ENCODE measurements around the gene CLRN3. TPM values are rescaled to one million over a fixed set of nuclear protein-coding genes. Genes with fewer than 3 reads are reported as not detected.

Gene CLRN3
- total RNA-seq, 2 donors from 2014 or later: not detected

DNA sequence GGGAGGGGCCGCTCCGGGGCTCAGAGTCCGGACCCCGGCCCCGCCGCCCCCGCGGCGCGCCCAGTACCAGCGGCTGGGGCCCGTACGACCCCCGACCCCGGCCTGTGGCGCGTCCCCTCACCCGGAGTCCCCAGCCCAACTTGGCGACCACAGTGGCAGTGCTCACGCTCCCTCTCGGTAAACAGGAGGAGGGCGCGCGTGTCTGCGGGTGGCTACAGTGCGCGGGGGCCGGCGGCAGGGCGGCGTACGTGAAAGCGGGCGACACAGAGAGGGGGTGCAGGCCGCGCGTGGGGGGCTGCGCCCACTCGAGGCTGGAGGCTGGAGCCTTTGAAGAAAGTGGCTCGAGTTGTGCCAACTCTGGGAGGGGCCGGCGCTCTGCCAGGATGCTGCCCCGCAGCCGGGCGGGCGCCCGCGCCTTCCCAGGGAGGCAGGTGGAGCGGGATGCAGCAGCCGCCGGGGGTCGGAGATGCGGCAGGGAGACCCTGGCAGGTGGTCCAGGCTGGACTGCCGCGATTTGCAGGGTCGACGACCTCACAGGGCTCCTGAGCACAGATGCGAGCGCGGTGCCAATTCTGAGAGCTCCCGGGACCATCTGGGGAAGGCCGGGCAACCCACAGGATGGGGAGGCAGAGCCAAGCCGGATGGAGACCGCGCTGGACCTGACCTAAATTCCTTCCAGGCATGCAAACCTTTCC, 14.8 kb upstream of the CLRN3 start:
- Mint-ChIP-seq H3K9me3 (no peaks in the 10 kb centered on the region), H3K27me3 (ENCODE audit: insufficient read depth) (peaks cover 50% of the 10 kb centered on the region), H3K36me3 (ENCODE audit: low read depth) (no peaks in the 10 kb centered on the region), H3K27ac (no peak overlapping the region), H3K4me1 (no peaks in the 10 kb centered on the region), H3K4me3 (peak overlapping the region; percentile 35)
- WGBS, 2 experiments (ENCODE audit: insufficient coverage in 1 of 2, insufficient read length in 1 of 2): 23 to 46% methylated on average over 10 to 65 of the region's 65 CpGs
- H3K27ac ChIP-seq (ENCODE audit: low read depth, low read length): no peak overlapping the region
- peak overlapping the region; percentile 69 for H3K4me3 ChIP-seq (ENCODE audit: low read length)
- no peaks in the 10 kb centered on the region for H3K4me1 ChIP-seq (ENCODE audit: control insufficient read depth, insufficient read depth, low read length)
- DNase-seq: peak; percentile 53
- peaks cover 39% of the 10 kb centered on the region for H3K27me3 ChIP-seq (ENCODE audit: control insufficient read depth, insufficient read depth, low read length, poor library complexity, severe bottlenecking)
- H3K9me3 ChIP-seq (ENCODE audit: control insufficient read depth, low read length): no peaks in the 10 kb centered on the region
- H3K9ac ChIP-seq (ENCODE audit: extremely low read depth, low read length, poor library complexity, severe bottlenecking): no peak overlapping the region
- TF ChIP-seq, protein P1, sequence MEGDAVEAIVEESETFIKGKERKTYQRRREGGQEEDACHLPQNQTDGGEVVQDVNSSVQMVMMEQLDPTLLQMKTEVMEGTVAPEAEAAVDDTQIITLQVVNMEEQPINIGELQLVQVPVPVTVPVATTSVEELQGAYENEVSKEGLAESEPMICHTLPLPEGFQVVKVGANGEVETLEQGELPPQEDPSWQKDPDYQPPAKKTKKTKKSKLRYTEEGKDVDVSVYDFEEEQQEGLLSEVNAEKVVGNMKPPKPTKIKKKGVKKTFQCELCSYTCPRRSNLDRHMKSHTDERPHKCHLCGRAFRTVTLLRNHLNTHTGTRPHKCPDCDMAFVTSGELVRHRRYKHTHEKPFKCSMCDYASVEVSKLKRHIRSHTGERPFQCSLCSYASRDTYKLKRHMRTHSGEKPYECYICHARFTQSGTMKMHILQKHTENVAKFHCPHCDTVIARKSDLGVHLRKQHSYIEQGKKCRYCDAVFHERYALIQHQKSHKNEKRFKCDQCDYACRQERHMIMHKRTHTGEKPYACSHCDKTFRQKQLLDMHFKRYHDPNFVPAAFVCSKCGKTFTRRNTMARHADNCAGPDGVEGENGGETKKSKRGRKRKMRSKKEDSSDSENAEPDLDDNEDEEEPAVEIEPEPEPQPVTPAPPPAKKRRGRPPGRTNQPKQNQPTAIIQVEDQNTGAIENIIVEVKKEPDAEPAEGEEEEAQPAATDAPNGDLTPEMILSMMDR (conservative IDR thresholded peaks at IDR 0.05): no peak
- H3K36me3 ChIP-seq (ENCODE audit: control insufficient read depth, insufficient read depth, low read length): no peaks in the 10 kb centered on the region

DNA sequence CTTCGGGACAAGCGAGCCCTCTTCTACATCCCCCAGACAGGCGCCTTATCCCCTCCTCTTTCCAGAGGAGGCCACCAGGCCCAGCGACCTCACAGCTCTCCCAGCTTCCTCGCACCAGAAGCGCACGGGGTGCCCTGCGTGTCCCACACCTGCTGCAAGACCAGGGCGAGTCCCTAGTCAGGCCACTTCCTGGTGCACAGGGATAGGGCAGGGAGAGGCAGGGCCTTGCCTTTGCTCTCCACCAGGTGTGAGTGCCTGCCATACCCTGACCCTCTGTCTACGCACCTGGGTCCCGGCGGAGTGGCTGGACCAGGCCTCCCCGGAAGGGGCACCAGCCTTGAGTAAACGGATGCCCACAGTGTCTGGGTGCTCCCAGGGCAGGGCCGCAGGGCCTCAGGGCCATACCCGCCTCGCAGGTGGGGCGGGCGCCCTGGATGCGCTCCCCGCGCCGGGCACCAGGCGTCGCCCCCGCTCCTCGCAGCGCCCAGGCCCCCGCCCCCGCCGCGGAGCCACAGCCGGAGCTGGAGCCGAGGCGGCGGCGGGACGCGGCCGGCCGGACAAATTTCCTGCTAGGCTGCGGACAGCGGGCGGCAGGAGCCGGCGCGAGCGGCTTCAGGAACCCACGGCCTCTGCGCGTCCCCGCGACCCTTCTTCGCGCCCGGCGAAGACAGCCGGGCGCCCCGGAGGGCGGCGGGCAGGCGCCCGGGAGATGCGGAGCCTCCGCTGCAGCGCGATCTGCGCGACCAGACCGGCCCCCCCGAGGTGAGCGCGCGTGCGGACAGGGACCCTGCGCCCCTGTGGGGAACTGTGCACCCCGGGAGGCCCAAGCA, 14.0 kb upstream of the CLRN3 start, which contains the start of gene PTPRE:
Gene PTPRE (plus strand): TSS at position 556 of the 830 bp plus-strand sequence. CDS start 133,779 bp downstream, outside the sequence.
- TF ChIP-seq, protein P1 (conservative IDR thresholded peaks at IDR 0.05): peak; percentile 92
- peak within 1 kb of the TSS; percentile 35 for H3K4me3 Mint-ChIP-seq
- no peaks in the 10 kb centered on the region for H3K36me3 Mint-ChIP-seq (ENCODE audit: low read depth)
- Histone ChIP-seq H3K4me1 (ENCODE audit: control insufficient read depth, insufficient read depth, low read length) (no peaks in the 10 kb centered on the region), H3K4me3 (ENCODE audit: low read length) (peak within 1 kb of the TSS; percentile 69), H3K36me3 (ENCODE audit: control insufficient read depth, insufficient read depth, low read length) (no peaks in the 10 kb centered on the region), H3K27me3 (ENCODE audit: control insufficient read depth, insufficient read depth, low read length, poor library complexity, severe bottlenecking) (peaks cover 39% of the 10 kb centered on the region), H3K9ac (ENCODE audit: extremely low read depth, low read length, poor library complexity, severe bottlenecking) (no peak within 1 kb of the TSS), H3K9me3 (ENCODE audit: control insufficient read depth, low read length) (no peaks in the 10 kb centered on the region), H3K27ac (ENCODE audit: low read depth, low read length) (no peak within 1 kb of the TSS)
- H3K4me1 Mint-ChIP-seq: no peaks in the 10 kb centered on the region
- 9 to 10% methylated on average over 19 to 78 of the region's 78 CpGs for WGBS, 2 experiments (ENCODE audit: insufficient coverage in 1 of 2, insufficient read length in 1 of 2)
- DNase-seq: peak; percentile 89
- no peaks in the 10 kb centered on the region for H3K9me3 Mint-ChIP-seq
- H3K27me3 Mint-ChIP-seq (ENCODE audit: insufficient read depth): peaks cover 50% of the 10 kb centered on the region
- H3K27ac Mint-ChIP-seq: no peak within 1 kb of the TSS

DNA sequence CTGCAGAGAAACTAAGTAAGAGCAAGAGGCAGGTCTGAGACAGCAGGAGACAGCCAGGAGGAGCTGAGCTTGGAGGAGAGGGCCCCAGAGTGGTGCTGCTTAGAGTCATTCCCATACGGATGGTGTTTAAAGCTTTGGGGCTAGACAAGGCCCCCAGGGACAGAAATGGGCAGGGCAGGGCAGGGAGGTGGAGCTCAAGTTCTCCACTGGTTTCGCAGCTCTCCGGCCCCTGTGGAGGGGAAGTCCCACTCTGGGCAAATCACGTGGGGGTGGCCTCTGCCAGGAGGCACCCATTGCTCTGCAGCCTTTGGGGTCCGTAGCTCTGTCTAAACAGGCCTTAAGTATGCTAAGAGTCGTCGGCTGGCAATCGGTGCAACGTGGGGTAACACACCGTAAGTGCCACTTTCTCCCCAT, 13.1 kb upstream of the CLRN3 start:
- Mint-ChIP-seq H3K36me3 (ENCODE audit: low read depth) (no peaks in the 10 kb centered on the region), H3K27me3 (ENCODE audit: insufficient read depth) (peaks cover 50% of the 10 kb centered on the region), H3K4me1 (no peaks in the 10 kb centered on the region), H3K4me3 (no peak overlapping the region), H3K9me3 (no peaks in the 10 kb centered on the region), H3K27ac (no peak overlapping the region)
- H3K27ac ChIP-seq (ENCODE audit: low read depth, low read length): no peak overlapping the region
- 91 to 92% methylated on average over 7 to 10 of the region's 10 CpGs for WGBS, 2 experiments (ENCODE audit: insufficient coverage in 1 of 2, insufficient read length in 1 of 2)
- H3K27me3 ChIP-seq (ENCODE audit: control insufficient read depth, insufficient read depth, low read length, poor library complexity, severe bottlenecking): peaks cover 39% of the 10 kb centered on the region
- no peak overlapping the region for H3K9ac ChIP-seq (ENCODE audit: extremely low read depth, low read length, poor library complexity, severe bottlenecking)
- no peaks in the 10 kb centered on the region for H3K4me1 ChIP-seq (ENCODE audit: control insufficient read depth, insufficient read depth, low read length)
- no peak for DNase-seq
- TF ChIP-seq, protein P1 (conservative IDR thresholded peaks at IDR 0.05): no peak
- H3K36me3 ChIP-seq (ENCODE audit: control insufficient read depth, insufficient read depth, low read length): no peaks in the 10 kb centered on the region
- H3K9me3 ChIP-seq (ENCODE audit: control insufficient read depth, low read length): no peaks in the 10 kb centered on the region
- no peak overlapping the region for H3K4me3 ChIP-seq (ENCODE audit: low read length)
